Activated naive CD8-positive, alpha-beta T cell treated with anti-CD3 and anti-CD28 coated beads for 36 hours (primary cell): ENCODE measurements around the gene CORO2B. TPM values are rescaled to one million over a fixed set of nuclear protein-coding genes. Genes with fewer than 3 reads are reported as not detected.

Source experiments
- DNase-seq: peaks from one replicate; pipeline ENCODE4 v3.0.0; 2021
- H3K27ac Mint-ChIP-seq: one replicate; pipeline ENCODE4 v1.8.0; 2022; ENCODE audit warnings: mild to moderate bottlenecking, moderate library complexity, mixed read lengths
- H3K27me3 Mint-ChIP-seq: one replicate; pipeline ENCODE4 v1.8.0; 2022; ENCODE audit warnings: mild to moderate bottlenecking, mixed read lengths
- H3K36me3 Mint-ChIP-seq: one replicate; pipeline ENCODE4 v1.8.0; 2021; ENCODE audit warnings: mild to moderate bottlenecking, mixed read lengths
- H3K4me1 Mint-ChIP-seq: one replicate; pipeline ENCODE4 v1.8.0; 2021; ENCODE audit warnings: mixed read lengths
- H3K4me3 Mint-ChIP-seq: one replicate; pipeline ENCODE4 v1.8.0; 2022; ENCODE audit warnings: mild to moderate bottlenecking, moderate library complexity, mixed read lengths
- H3K9me3 Mint-ChIP-seq: one replicate; pipeline ENCODE4 v1.8.0; 2022; ENCODE audit warnings: mixed read lengths
- total RNA-seq, 2 experiments: library from RNA; stranded (reverse); gene quantifications; one replicate each; pipeline ENCODE4 v1.2.3, GENCODE V29; 2021

The CORO2B gene
- total RNA-seq, 2 experiments from 2014 or later, result not detected

- no peaks in the 10 kb centered on the region for H3K36me3 Mint-ChIP-seq
- no peak for DNase-seq
- H3K4me1 Mint-ChIP-seq, result peaks cover 7% of the 10 kb centered on the region
- H3K9me3 Mint-ChIP-seq, result no peaks in the 10 kb centered on the region
- H3K27me3 Mint-ChIP-seq, result peaks cover 73% of the 10 kb centered on the region
- H3K4me3 Mint-ChIP-seq, result no peak overlapping the region
- H3K27ac Mint-ChIP-seq, result no peak overlapping the region
These were observed 2.4 kb upstream of the CORO2B start for GRCh38 chr15:68576235-68576892.

GRCh38 chr15:68578175-68578979 is 416 bp upstream of the CORO2B start:
- no peak overlapping the region for H3K27ac Mint-ChIP-seq
- peaks cover 67% of the 10 kb centered on the region for H3K27me3 Mint-ChIP-seq
- no peaks in the 10 kb centered on the region for H3K9me3 Mint-ChIP-seq
- DNase-seq, result peak; percentile 40
- H3K36me3 Mint-ChIP-seq, result no peaks in the 10 kb centered on the region
- H3K4me1 Mint-ChIP-seq, result peaks cover 7% of the 10 kb centered on the region
- H3K4me3 Mint-ChIP-seq, result peak overlapping the region; percentile 49

- Mint-ChIP-seq H3K27ac (no peak overlapping the region), H3K36me3 (no peaks in the 10 kb centered on the region), H3K27me3 (peaks cover 56% of the 10 kb centered on the region), H3K4me3 (no peak overlapping the region), H3K9me3 (no peaks in the 10 kb centered on the region), H3K4me1 (peaks cover 7% of the 10 kb centered on the region)
- no peak for DNase-seq
These were observed 1.5 kb downstream of the CORO2B start for GRCh38 chr15:68580026-68580882.

- H3K4me3 Mint-ChIP-seq, result no peak overlapping the region
- no peak for DNase-seq
- peaks cover 7% of the 10 kb centered on the region for H3K4me1 Mint-ChIP-seq
- H3K27ac Mint-ChIP-seq, result no peak overlapping the region
- H3K36me3 Mint-ChIP-seq, result no peaks in the 10 kb centered on the region
- H3K27me3 Mint-ChIP-seq, result peaks cover 50% of the 10 kb centered on the region
- no peaks in the 10 kb centered on the region for H3K9me3 Mint-ChIP-seq
These were observed 2.0 kb downstream of the CORO2B start for GRCh38 chr15:68580883-68581155.

GRCh38 chr15:68581725-68582124 is 2.9 kb downstream of the CORO2B start:
- no peak overlapping the region for H3K27ac Mint-ChIP-seq
- H3K4me3 Mint-ChIP-seq, result no peak overlapping the region
- peaks cover 41% of the 10 kb centered on the region for H3K27me3 Mint-ChIP-seq
- H3K9me3 Mint-ChIP-seq, result no peaks in the 10 kb centered on the region
- peaks cover 11% of the 10 kb centered on the region for H3K4me1 Mint-ChIP-seq
- DNase-seq, result no peak
- no peaks in the 10 kb centered on the region for H3K36me3 Mint-ChIP-seq

- no peaks in the 10 kb centered on the region for H3K36me3 Mint-ChIP-seq
- H3K27me3 Mint-ChIP-seq, result peaks cover 36% of the 10 kb centered on the region
- no peak for DNase-seq
- H3K4me1 Mint-ChIP-seq, result peaks cover 15% of the 10 kb centered on the region
- H3K4me3 Mint-ChIP-seq, result no peak overlapping the region
- H3K27ac Mint-ChIP-seq, result no peak overlapping the region
- H3K9me3 Mint-ChIP-seq, result no peaks in the 10 kb centered on the region
These were observed 3.4 kb downstream of the CORO2B start for GRCh38 chr15:68582236-68582635.

GRCh38 chr15:68582864-68583263 is 4.1 kb downstream of the CORO2B start:
- peaks cover 30% of the 10 kb centered on the region for H3K27me3 Mint-ChIP-seq
- no peak overlapping the region for H3K4me3 Mint-ChIP-seq
- DNase-seq, result no peak
- no peaks in the 10 kb centered on the region for H3K9me3 Mint-ChIP-seq
- H3K36me3 Mint-ChIP-seq, result no peaks in the 10 kb centered on the region
- no peak overlapping the region for H3K27ac Mint-ChIP-seq
- H3K4me1 Mint-ChIP-seq, result peaks cover 15% of the 10 kb centered on the region

- Mint-ChIP-seq H3K36me3 (no peaks in the 10 kb centered on the region), H3K4me3 (no peak overlapping the region), H3K4me1 (peaks cover 16% of the 10 kb centered on the region), H3K27me3 (peaks cover 26% of the 10 kb centered on the region), H3K9me3 (no peaks in the 10 kb centered on the region), H3K27ac (no peak overlapping the region)
- DNase-seq, result no peak
These were observed 4.5 kb downstream of the CORO2B start for GRCh38 chr15:68583321-68583720.

- H3K27ac Mint-ChIP-seq, result no peak overlapping the region
- H3K4me3 Mint-ChIP-seq, result no peak overlapping the region
- no peaks in the 10 kb centered on the region for H3K36me3 Mint-ChIP-seq
- no peak for DNase-seq
- no peaks in the 10 kb centered on the region for H3K9me3 Mint-ChIP-seq
- H3K27me3 Mint-ChIP-seq, result peaks cover 26% of the 10 kb centered on the region
- H3K4me1 Mint-ChIP-seq, result peaks cover 24% of the 10 kb centered on the region
These were observed 5.4 kb downstream of the CORO2B start for GRCh38 chr15:68583936-68584755.

GRCh38 chr15:68584756-68585573 is 6.2 kb downstream of the CORO2B start:
- H3K27ac Mint-ChIP-seq, result no peak overlapping the region
- H3K36me3 Mint-ChIP-seq, result no peaks in the 10 kb centered on the region
- H3K27me3 Mint-ChIP-seq, result peaks cover 18% of the 10 kb centered on the region
- no peak overlapping the region for H3K4me3 Mint-ChIP-seq
- peaks cover 24% of the 10 kb centered on the region for H3K4me1 Mint-ChIP-seq
- DNase-seq, result no peak
- H3K9me3 Mint-ChIP-seq, result no peaks in the 10 kb centered on the region

- Mint-ChIP-seq H3K4me3 (no peak overlapping the region), H3K36me3 (no peaks in the 10 kb centered on the region), H3K4me1 (peaks cover 24% of the 10 kb centered on the region), H3K27me3 (peaks cover 11% of the 10 kb centered on the region), H3K27ac (peak overlapping the region; percentile 54), H3K9me3 (no peaks in the 10 kb centered on the region)
- DNase-seq, result no peak
These were observed 6.9 kb downstream of the CORO2B start for GRCh38 chr15:68585574-68586273.

GRCh38 chr15:68586274-68586961 is 7.6 kb downstream of the CORO2B start:
- Mint-ChIP-seq H3K27ac (peak overlapping the region; percentile 54), H3K36me3 (no peaks in the 10 kb centered on the region), H3K4me3 (no peak overlapping the region), H3K9me3 (no peaks in the 10 kb centered on the region), H3K4me1 (peaks cover 24% of the 10 kb centered on the region), H3K27me3 (peaks cover 7% of the 10 kb centered on the region)
- no peak for DNase-seq

- H3K27ac Mint-ChIP-seq, result peak overlapping the region; percentile 55
- H3K27me3 Mint-ChIP-seq, result peaks cover 4% of the 10 kb centered on the region
- H3K4me3 Mint-ChIP-seq, result no peak overlapping the region
- peaks cover 24% of the 10 kb centered on the region for H3K4me1 Mint-ChIP-seq
- H3K36me3 Mint-ChIP-seq, result no peaks in the 10 kb centered on the region
- DNase-seq, result no peak
- no peaks in the 10 kb centered on the region for H3K9me3 Mint-ChIP-seq
These were observed 9.1 kb downstream of the CORO2B start for GRCh38 chr15:68587769-68588385.
